NCI-H2196 (cell line): ENCODE results near the gene AP3B2.

Experiments
- DNase-seq: peaks from one replicate; lab custom pipeline; 2025; ENCODE audit not compliant: unreplicated experiment; lab: John Stamatoyannopoulos, UW

Gene AP3B2

GRCh38 chr15:82611348-82611747 is 98.3 kb downstream of the AP3B2 start:
- no peak for DNase-seq
